GM12878 (cell line): Measurements from ENCODE around the gene TANK. TPM values are rescaled to one million over a fixed set of nuclear protein-coding genes. Genes with fewer than 3 reads are reported as not detected.

ENCODE experiments used
- ATAC-seq: fragments of 200-7000 bp; cut with Tn5 transposase; 3 replicates; pipeline ENCODE4 v1.9.1; 2020; ENCODE audit warnings: mild to moderate bottlenecking, moderate library complexity
- BruUV-seq: library from RNA; stranded (reverse); fragments of 400-500 nt; replicated peaks from 2 replicates; lab custom pipeline; 2021; lab: Mats Ljungman, UMichigan
- CTCF ChIA-PET: fragments of 300-600 bp; sonication (Branson Sonifier 250); formaldehyde crosslinking; extraction: SDS; loops from one replicate; lab custom pipeline; 2021; ENCODE audit warnings: inconsistent platforms; lab: Yijun Ruan, JAX
- POLR2A ChIA-PET: fragments of 350-600 bp; formaldehyde crosslinking; extraction: SDS; loops from one replicate; lab custom pipeline; 2021; ENCODE audit warnings: inconsistent platforms; lab: Charles Lee
- RAD21 ChIA-PET: fragments of 300-600 bp; sonication (Branson Sonifier 250); formaldehyde crosslinking; loops from one replicate; lab custom pipeline; 2023; ENCODE audit warnings: antibody characterized with exemption; ENCODE audit not compliant: unreplicated experiment; lab: Charles Lee
- SMC1A ChIA-PET: fragments of 300-600 bp; sonication (Branson Sonifier 250); formaldehyde crosslinking; loops from one replicate; lab custom pipeline; 2023; ENCODE audit not compliant: unreplicated experiment, uncharacterized antibody; lab: Charles Lee
- DNase-seq: peaks from one replicate; pipeline ENCODE4 v3.0.0-alpha.2; 2011; ENCODE audit warnings: low read depth, low spot score
- FAIRE-seq: peaks from 3 replicates; lab custom pipeline; 2011; peaks lifted over from hg19 to GRCh38; lab: Jason Lieb, UNC
- H2AFZ ChIP-seq: 2 replicates; pipeline ENCODE4 v1.6.0; 2011; ENCODE audit warnings: low read depth, low read length, control low read depth; ENCODE audit not compliant: control insufficient read depth
- H3K27ac ChIP-seq: 2 replicates; pipeline ENCODE4 v1.5.1; 2011; ENCODE audit warnings: control low read depth; ENCODE audit not compliant: control insufficient read depth, insufficient read depth
- H3K27me3 ChIP-seq, 2 experiments: replicated peaks in 1 of 2; 2 replicates each; pipeline versions ENCODE4 v1.6.0 to v1.6.1; 2011; ENCODE audit warnings: low read length in 1 of 2; ENCODE audit not compliant: control insufficient read depth in 2 of 2, insufficient read depth in 2 of 2
- H3K36me3 ChIP-seq, 2 experiments: 2 replicates each; pipeline ENCODE4 v1.5.1; 2011; ENCODE audit warnings: low read length in 1 of 2; ENCODE audit not compliant: control insufficient read depth in 2 of 2, insufficient read depth in 2 of 2
- H3K4me1 ChIP-seq: 2 replicates; pipeline ENCODE4 v1.6.1; 2011; ENCODE audit warnings: mild to moderate bottlenecking, low read length, moderate library complexity, mixed read lengths; ENCODE audit not compliant: control insufficient read depth, insufficient read depth
- H3K4me2 ChIP-seq: 2 replicates; pipeline ENCODE4 v1.6.0; 2011; ENCODE audit warnings: control low read depth; ENCODE audit not compliant: control insufficient read depth, insufficient read depth
- H3K4me3 ChIP-seq: fragments of 200-600 bp; sonication (generic); 2 replicates; pipeline ENCODE4 v1.5.1; 2016
- H3K79me2 ChIP-seq: 2 replicates; pipeline ENCODE4 v1.6.0; 2011; ENCODE audit warnings: low read length; ENCODE audit not compliant: control insufficient read depth, insufficient read depth
- H3K9ac ChIP-seq: 2 replicates; pipeline ENCODE4 v1.8.0; 2011; ENCODE audit warnings: low read length, control low read depth, mixed read lengths; ENCODE audit not compliant: control insufficient read depth, insufficient read depth
- H3K9me3 ChIP-seq: replicated peaks from 3 replicates; pipeline ENCODE4 v1.5.1; 2011; ENCODE audit warnings: mild to moderate bottlenecking, low read length; ENCODE audit not compliant: control insufficient read depth, insufficient read depth
- H4K20me1 ChIP-seq: 2 replicates; pipeline ENCODE4 v1.6.0; 2011; ENCODE audit not compliant: control insufficient read depth, insufficient read depth
- ATF2 ChIP-seq: IDR thresholded peaks from 2 replicates; pipeline ENCODE4 v1.6.1; 2012; ENCODE audit warnings: low read length, inconsistent platforms
- CEBPB ChIP-seq, 2 experiments: fragments of 150-350 bp in 1 of 2; IDR thresholded peaks; 2 replicates each; pipeline ENCODE4 v1.6.1; 2012 to 2014; ENCODE audit warnings: low read depth in 2 of 2, low read length in 2 of 2, borderline replicate concordance in 1 of 2, inconsistent platforms in 1 of 2
- CREB1 ChIP-seq: IDR thresholded peaks from 2 replicates; pipeline ENCODE4 v1.6.1; 2012; ENCODE audit warnings: low read depth, mild to moderate bottlenecking, inconsistent platforms
- DPF2 ChIP-seq: fragments of 450-650 bp; IDR thresholded peaks from 2 replicates; pipeline ENCODE4 v1.6.1; 2017; ENCODE audit warnings: mild to moderate bottlenecking
- IKZF2 ChIP-seq, 2 experiments: fragments of 450-650 bp; IDR thresholded peaks; 2 replicates each; pipeline ENCODE4 v1.6.1; 2017; ENCODE audit warnings: mild to moderate bottlenecking in 2 of 2, moderate library complexity in 2 of 2
- NBN ChIP-seq: fragments of 450-650 bp; IDR thresholded peaks from 2 replicates; pipeline ENCODE4 v1.6.1; 2016
- NR2F1 ChIP-seq: fragments of 450-650 bp; conservative IDR thresholded peaks from 2 replicates; pipeline ENCODE4 v1.6.1; 2017; ENCODE audit warnings: mild to moderate bottlenecking
- PKNOX1 ChIP-seq: fragments of 450-650 bp; IDR thresholded peaks from 2 replicates; pipeline ENCODE4 v1.6.1; 2016; ENCODE audit warnings: mild to moderate bottlenecking
- RUNX3 ChIP-seq: IDR thresholded peaks from 2 replicates; pipeline ENCODE4 v1.6.1; 2012; ENCODE audit warnings: low read length, inconsistent platforms
- ZNF384 ChIP-seq: IDR thresholded peaks from 2 replicates; pipeline ENCODE4 v1.6.1; 2012; ENCODE audit warnings: low read depth, mild to moderate bottlenecking, low read length, improper control_type of control experiment, borderline replicate concordance
- ZNF592 ChIP-seq: fragments of 450-650 bp; IDR thresholded peaks from 2 replicates; pipeline ENCODE4 v1.6.1; 2017; ENCODE audit warnings: mild to moderate bottlenecking, moderate library complexity
- ZSCAN29 ChIP-seq: fragments of 450-650 bp; IDR thresholded peaks from 2 replicates; pipeline ENCODE4 v1.6.1; 2017; ENCODE audit warnings: mild to moderate bottlenecking, moderate library complexity
- whole genome bisulfite sequencing: methylation state at CpG from one replicate; pipeline ENCODE4 v1.1.6; 2016; ENCODE audit warnings: low lambda C conversion rate; ENCODE audit not compliant: insufficient replicate concordance, insufficient coverage; ENCODE audit errors: missing lambda C conversion rate; 5-methylcytosine and 5-hydroxymethylcytosine counted together
- in situ Hi-C: fragments of 300-500 bp; cut with MboI; formaldehyde crosslinking; loops from 9 replicates; pipeline ENCODE4 v1.14.3; 2018; ENCODE audit warnings: mixed read lengths
- intact Hi-C: fragments of 100-400 bp; cut with micrococcal nuclease; formaldehyde crosslinking; loops from one replicate; pipeline ENCODE4 v1.14.2; 2022; ENCODE audit not compliant: unreplicated experiment
- polyA plus RNA-seq, 11 experiments: library from polyadenylated mRNA; depleted of rRNA in 4 of 11; unstranded in 6 of 11; stranded (reverse) in 5 of 11; fragments of >200 nt; fragmentation: Nextera tagmentation in 4 of 11; fragmentation: Illumina TruSeq in 1 of 11; extraction: Ambion mirVana in 4 of 11; extraction: Trizol in 1 of 11; gene quantifications; 1 replicate in 1 of 11; 2 replicates in 10 of 11; pipeline versions ENCODE4 v1.2.1 to v1.2.3, GENCODE V29; 2011 to 2016; ENCODE audit warnings: inconsistent platforms in 2 of 11, missing spikeins in 2 of 11, low read depth in 1 of 11
- total RNA-seq, 4 experiments: library from RNA; depleted of rRNA in 3 of 4; stranded (reverse); fragments of >200 nt in 3 of 4; fragmentation: Illumina TruSeq in 1 of 4; extraction: Trizol in 1 of 4; gene quantifications; 2 replicates each; pipeline versions ENCODE4 v1.2.1 to v1.2.3, GENCODE V29; 2013 to 2021

TANK gene
- total and polyA plus RNA-seq, 10 of the 15 experiments (the other 5 are each of a cell fraction or from before 2014, with no cell fraction given): 48.6 to 127 (median 103) TPM

GRCh38 chr2:161159456-161160225 lies 587 bp upstream of the TANK start:
- peaks cover 19% of the 10 kb centered on the region for H3K4me1 ChIP-seq
- peak overlapping the region; percentile 75 for H3K27ac ChIP-seq
- H3K36me3 ChIP-seq: peaks cover 1 to 18% of the 10 kb centered on the region in 2 experiments; a peak in 3 of 4 replicates
- FAIRE-seq (no peak), DNase-seq (no peak), ATAC-seq (no peak)
- TF ChIP-seq NR2F1 (peak; percentile 81), ZSCAN29 (no peak), ZNF384 (peak; percentile 90), ATF2 (0 out of 2 replicates have a peak, but pooled peaks have one; percentile 34), CREB1 (no peak), NBN (0 out of 2 replicates have a peak, but pooled peaks have one; percentile 6), IKZF2 (IDR thresholded peaks at IDR 0.05) (0 out of 4 replicates have a peak, but pooled peaks of 1 of the 2 experiments have one; percentile 19), DPF2 (no peak), PKNOX1 (no peak), CEBPB (IDR thresholded peaks at IDR 0.05; ENCODE audit: borderline replicate concordance in 1 of 2, low read depth in 2 of 2, low read length in 2 of 2) (no peak), RUNX3 (no peak), ZNF592 (peak; percentile 34; the same call in 1 of the 2 replicates)
- H3K4me2 ChIP-seq: peak overlapping the region; percentile 79
- H3K79me2 ChIP-seq: peaks cover 90% of the 10 kb centered on the region
- no peaks in the 10 kb centered on the region for H4K20me1 ChIP-seq
- peak overlapping the region; percentile 66 for H2AFZ ChIP-seq
- intact Hi-C loops (loop anchor here (1.0 to 10.0 kb wide), 5 partner anchors 18 to 1265 kb away; partner anchors contain the start of gene IFIH1), in situ Hi-C loops (no loop called here)
- H3K4me3 ChIP-seq: peak overlapping the region; percentile 75
- WGBS: 8% methylated on average over 9 of the region's 9 CpGs
- no peaks in the 10 kb centered on the region for H3K27me3 ChIP-seq
- ChIA-PET SMC1A (interaction anchor here (0.8 kb wide), 1 partner anchor 23 kb away, joined by 3 read pairs; no protein-coding TSS in a partner anchor), CTCF (no interaction called here), POLR2A (interaction anchor here (0.7 to 1.0 kb wide), 2 partner anchors 21 to 22 kb away, joined by 3 read pairs; no protein-coding TSS in a partner anchor), RAD21 (interaction anchor here (1.0 to 1.4 kb wide), 2 partner anchors 63 to 69 kb away, joined by 3 to 4 read pairs; no protein-coding TSS in a partner anchor)
- no TSS peak for BruUV-seq
- peaks cover 6% of the 10 kb centered on the region; the same call in 2 of the 3 replicates for H3K9me3 ChIP-seq
- H3K9ac ChIP-seq: peak overlapping the region; percentile 66
